Upper lobe of left lung (tissue), 4 donors: Measurements from ENCODE around the gene TUT7.

Source experiments
- CTCF ChIP-seq, 6 experiments: fragments of 450-650 bp in 4 of 6; fragments of 200-600 bp in 2 of 6; sonication (generic) in 2 of 6; IDR thresholded peaks; one replicate each; pipeline ENCODE4 v1.5.1; 2016 to 2019; ENCODE audit warnings: antibody characterized with exemption in 6 of 6
- POLR2AphosphoS5 ChIP-seq, 2 donors: sonication (generic); formaldehyde crosslinking; IDR thresholded peaks; one replicate each; pipeline ENCODE4 v1.5.1; 2017; ENCODE audit warnings: antibody characterized with exemption in 2 of 2

GRCh38 chr9:86301686-86302085 is 52.5 kb downstream of the TUT7 start:
- TF ChIP-seq CTCF (IDR thresholded peaks at IDR 0.05) (no peak), POLR2AphosphoS5 (IDR thresholded peaks at IDR 0.05) (no peak)
